Measurements from ENCODE around the gene EIF4ENIF1. TPM values are rescaled to one million over a fixed set of nuclear protein-coding genes. Genes with fewer than 3 reads are reported as not detected.

Gene EIF4ENIF1
- total and polyA plus RNA-seq, 9 of the 15 experiments (the other 6 are each of a cell fraction or from before 2014, with no cell fraction given), result 2.5 to 24.9 (median 15.8) TPM

DNA sequence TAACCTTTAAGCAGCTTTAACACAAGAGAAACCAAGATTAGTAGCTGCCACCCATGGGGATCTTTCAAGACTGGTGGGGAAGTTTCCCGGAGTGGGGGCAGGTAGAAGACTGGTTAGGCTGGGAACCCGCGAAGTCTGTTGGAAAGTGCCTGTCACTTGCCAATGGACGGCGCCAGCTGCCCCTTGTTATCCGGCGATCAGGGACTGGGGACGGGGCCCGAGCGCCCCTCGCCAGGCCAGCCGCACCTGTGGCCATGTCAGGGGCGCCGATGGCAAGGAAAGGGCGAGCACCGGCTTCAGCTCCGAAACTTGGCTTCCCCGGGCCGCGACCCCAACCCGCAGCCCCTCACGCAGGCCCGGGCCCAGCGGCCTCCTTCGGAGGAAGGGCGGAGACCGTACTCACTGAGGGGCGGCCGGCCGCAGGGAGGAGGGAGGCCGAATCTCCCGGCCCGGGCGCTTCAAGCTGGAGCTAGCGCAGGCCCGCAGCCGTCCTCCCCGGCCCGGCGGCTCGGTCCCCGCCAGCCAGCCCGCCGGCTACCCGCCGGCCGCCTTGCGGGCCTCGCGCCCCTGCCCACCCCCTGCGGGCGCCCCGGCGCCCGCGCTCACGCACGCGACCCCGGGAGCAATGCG lies 539 bp downstream of the EIF4ENIF1 start (continued):
- no peak for TF ChIP-seq ZKSCAN8 (CRISPR knock-in tag; IDR thresholded peaks at IDR 0.05)
- TF ChIP-seq, protein P1, sequence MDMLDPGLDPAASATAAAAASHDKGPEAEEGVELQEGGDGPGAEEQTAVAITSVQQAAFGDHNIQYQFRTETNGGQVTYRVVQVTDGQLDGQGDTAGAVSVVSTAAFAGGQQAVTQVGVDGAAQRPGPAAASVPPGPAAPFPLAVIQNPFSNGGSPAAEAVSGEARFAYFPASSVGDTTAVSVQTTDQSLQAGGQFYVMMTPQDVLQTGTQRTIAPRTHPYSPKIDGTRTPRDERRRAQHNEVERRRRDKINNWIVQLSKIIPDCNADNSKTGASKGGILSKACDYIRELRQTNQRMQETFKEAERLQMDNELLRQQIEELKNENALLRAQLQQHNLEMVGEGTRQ (CRISPR knock-in tag; IDR thresholded peaks at IDR 0.05), result no peak
- TF ChIP-seq TGIF2 (CRISPR knock-in tag; IDR thresholded peaks at IDR 0.05), result no peak
- no peak for TF ChIP-seq IRF1 (CRISPR knock-in tag; IDR thresholded peaks at IDR 0.05; ENCODE audit: borderline replicate concordance)
- no peak for TF ChIP-seq NFXL1 (CRISPR knock-in tag; IDR thresholded peaks at IDR 0.05)
- no peak for TF ChIP-seq POU5F1 (IDR thresholded peaks at IDR 0.05; ENCODE audit: borderline replicate concordance, low read depth, low read length, partially characterized antibody)
- TF ChIP-seq, protein P2, sequence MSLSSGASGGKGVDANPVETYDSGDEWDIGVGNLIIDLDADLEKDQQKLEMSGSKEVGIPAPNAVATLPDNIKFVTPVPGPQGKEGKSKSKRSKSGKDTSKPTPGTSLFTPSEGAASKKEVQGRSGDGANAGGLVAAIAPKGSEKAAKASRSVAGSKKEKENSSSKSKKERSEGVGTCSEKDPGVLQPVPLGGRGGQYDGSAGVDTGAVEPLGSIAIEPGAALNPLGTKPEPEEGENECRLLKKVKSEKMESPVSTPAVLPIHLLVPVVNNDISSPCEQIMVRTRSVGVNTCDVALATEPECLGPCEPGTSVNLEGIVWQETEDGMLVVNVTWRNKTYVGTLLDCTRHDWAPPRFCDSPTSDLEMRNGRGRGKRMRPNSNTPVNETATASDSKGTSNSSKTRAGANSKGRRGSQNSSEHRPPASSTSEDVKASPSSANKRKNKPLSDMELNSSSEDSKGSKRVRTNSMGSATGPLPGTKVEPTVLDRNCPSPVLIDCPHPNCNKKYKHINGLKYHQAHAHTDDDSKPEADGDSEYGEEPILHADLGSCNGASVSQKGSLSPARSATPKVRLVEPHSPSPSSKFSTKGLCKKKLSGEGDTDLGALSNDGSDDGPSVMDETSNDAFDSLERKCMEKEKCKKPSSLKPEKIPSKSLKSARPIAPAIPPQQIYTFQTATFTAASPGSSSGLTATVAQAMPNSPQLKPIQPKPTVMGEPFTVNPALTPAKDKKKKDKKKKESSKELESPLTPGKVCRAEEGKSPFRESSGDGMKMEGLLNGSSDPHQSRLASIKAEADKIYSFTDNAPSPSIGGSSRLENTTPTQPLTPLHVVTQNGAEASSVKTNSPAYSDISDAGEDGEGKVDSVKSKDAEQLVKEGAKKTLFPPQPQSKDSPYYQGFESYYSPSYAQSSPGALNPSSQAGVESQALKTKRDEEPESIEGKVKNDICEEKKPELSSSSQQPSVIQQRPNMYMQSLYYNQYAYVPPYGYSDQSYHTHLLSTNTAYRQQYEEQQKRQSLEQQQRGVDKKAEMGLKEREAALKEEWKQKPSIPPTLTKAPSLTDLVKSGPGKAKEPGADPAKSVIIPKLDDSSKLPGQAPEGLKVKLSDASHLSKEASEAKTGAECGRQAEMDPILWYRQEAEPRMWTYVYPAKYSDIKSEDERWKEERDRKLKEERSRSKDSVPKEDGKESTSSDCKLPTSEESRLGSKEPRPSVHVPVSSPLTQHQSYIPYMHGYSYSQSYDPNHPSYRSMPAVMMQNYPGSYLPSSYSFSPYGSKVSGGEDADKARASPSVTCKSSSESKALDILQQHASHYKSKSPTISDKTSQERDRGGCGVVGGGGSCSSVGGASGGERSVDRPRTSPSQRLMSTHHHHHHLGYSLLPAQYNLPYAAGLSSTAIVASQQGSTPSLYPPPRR (CRISPR knock-in tag; IDR thresholded peaks at IDR 0.05; ENCODE audit: borderline replicate concordance), result no peak
- no peak for TF ChIP-seq ZNF197 (CRISPR knock-in tag; IDR thresholded peaks at IDR 0.05; ENCODE audit: low read depth)
- no peak for TF ChIP-seq HDAC8 (tag; IDR thresholded peaks at IDR 0.05)
- TF ChIP-seq, protein P3, sequence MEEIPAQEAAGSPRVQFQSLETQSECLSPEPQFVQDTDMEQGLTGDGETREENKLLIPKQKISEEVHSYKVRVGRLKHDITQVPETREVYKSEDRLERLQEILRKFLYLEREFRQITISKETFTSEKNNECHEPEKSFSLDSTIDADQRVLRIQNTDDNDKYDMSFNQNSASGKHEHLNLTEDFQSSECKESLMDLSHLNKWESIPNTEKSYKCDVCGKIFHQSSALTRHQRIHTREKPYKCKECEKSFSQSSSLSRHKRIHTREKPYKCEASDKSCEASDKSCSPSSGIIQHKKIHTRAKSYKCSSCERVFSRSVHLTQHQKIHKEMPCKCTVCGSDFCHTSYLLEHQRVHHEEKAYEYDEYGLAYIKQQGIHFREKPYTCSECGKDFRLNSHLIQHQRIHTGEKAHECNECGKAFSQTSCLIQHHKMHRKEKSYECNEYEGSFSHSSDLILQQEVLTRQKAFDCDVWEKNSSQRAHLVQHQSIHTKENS (CRISPR knock-in tag; IDR thresholded peaks at IDR 0.05), result no peak
- no peak for TF ChIP-seq ZNF217 (CRISPR knock-in tag; IDR thresholded peaks at IDR 0.05)
- no peak for TF ChIP-seq MTA2 (IDR thresholded peaks at IDR 0.05; ENCODE audit: low read depth)
- peak; percentile 7 for TF ChIP-seq CCNT2 (IDR thresholded peaks at IDR 0.05; ENCODE audit: borderline replicate concordance, extremely low read depth, insufficient read length, low read depth, low read length)
- no peak for TF ChIP-seq ZNF311 (CRISPR knock-in tag; IDR thresholded peaks at IDR 0.05)
- TF ChIP-seq ZNF184 (CRISPR knock-in tag; IDR thresholded peaks at IDR 0.05), result no peak
- TF ChIP-seq SPI1 (IDR thresholded peaks at IDR 0.05; ENCODE audit: borderline replicate concordance, low read depth, low read length), result no peak
- TF ChIP-seq, protein P4, sequence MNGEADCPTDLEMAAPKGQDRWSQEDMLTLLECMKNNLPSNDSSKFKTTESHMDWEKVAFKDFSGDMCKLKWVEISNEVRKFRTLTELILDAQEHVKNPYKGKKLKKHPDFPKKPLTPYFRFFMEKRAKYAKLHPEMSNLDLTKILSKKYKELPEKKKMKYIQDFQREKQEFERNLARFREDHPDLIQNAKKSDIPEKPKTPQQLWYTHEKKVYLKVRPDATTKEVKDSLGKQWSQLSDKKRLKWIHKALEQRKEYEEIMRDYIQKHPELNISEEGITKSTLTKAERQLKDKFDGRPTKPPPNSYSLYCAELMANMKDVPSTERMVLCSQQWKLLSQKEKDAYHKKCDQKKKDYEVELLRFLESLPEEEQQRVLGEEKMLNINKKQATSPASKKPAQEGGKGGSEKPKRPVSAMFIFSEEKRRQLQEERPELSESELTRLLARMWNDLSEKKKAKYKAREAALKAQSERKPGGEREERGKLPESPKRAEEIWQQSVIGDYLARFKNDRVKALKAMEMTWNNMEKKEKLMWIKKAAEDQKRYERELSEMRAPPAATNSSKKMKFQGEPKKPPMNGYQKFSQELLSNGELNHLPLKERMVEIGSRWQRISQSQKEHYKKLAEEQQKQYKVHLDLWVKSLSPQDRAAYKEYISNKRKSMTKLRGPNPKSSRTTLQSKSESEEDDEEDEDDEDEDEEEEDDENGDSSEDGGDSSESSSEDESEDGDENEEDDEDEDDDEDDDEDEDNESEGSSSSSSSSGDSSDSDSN (IDR thresholded peaks at IDR 0.05; ENCODE audit: borderline replicate concordance in 1 of 2, low read depth in 2 of 2, low read length in 2 of 2), result peak; percentile 26 to 29; a peak in 1 of 4 replicates
